Liver (tissue), 3 donors: ENCODE results near the gene CRISPLD2.

Experiments
- ATF3 ChIP-seq: IDR thresholded peaks from 2 replicates; pipeline ENCODE4 v1.6.1; 2016; ENCODE audit warnings: antibody characterized with exemption
- CTCF ChIP-seq: fragments of 150-350 bp; IDR thresholded peaks from 2 replicates; pipeline ENCODE4 v1.5.1; 2017; ENCODE audit warnings: improper control_type of control experiment, low read depth, low read length; ENCODE audit not compliant: missing input control
- GABPA ChIP-seq, 2 donors: IDR thresholded peaks in 1 of 2; conservative IDR thresholded peaks in 1 of 2; 2 replicates each; pipeline ENCODE4 v1.6.1; 2016; ENCODE audit warnings: antibody characterized with exemption in 2 of 2, mild to moderate bottlenecking in 1 of 2, moderate library complexity in 1 of 2
- HNF4A ChIP-seq, 2 donors: conservative IDR thresholded peaks; 2 replicates each; pipeline ENCODE4 v1.6.1; 2016; ENCODE audit warnings: antibody characterized with exemption in 2 of 2, mild to moderate bottlenecking in 2 of 2
- JUND ChIP-seq, 2 donors: IDR thresholded peaks; 2 replicates each; pipeline ENCODE4 v1.6.1; 2016; ENCODE audit warnings: antibody characterized with exemption in 2 of 2
- RAD21 ChIP-seq, 2 donors: IDR thresholded peaks; 2 replicates each; pipeline ENCODE4 v1.6.1; 2016; ENCODE audit warnings: antibody characterized with exemption in 2 of 2, mild to moderate bottlenecking in 2 of 2
- REST ChIP-seq: IDR thresholded peaks from 2 replicates; pipeline ENCODE4 v1.6.1; 2016; ENCODE audit warnings: antibody characterized with exemption, mild to moderate bottlenecking
- SP1 ChIP-seq: IDR thresholded peaks from 2 replicates; pipeline ENCODE4 v1.6.1; 2018; ENCODE audit warnings: antibody characterized with exemption, mild to moderate bottlenecking
- TAF1 ChIP-seq: conservative IDR thresholded peaks from 2 replicates; pipeline ENCODE4 v1.6.1; 2016; ENCODE audit warnings: antibody characterized with exemption, mild to moderate bottlenecking
- YY1 ChIP-seq: IDR thresholded peaks from 2 replicates; pipeline ENCODE4 v1.6.1; 2016; ENCODE audit warnings: antibody characterized with exemption, mild to moderate bottlenecking
- ZBTB33 ChIP-seq: IDR thresholded peaks from 2 replicates; pipeline ENCODE4 v1.6.1; 2016; ENCODE audit warnings: antibody characterized with exemption
- donor health status: healthy.
- donor health status: healthy.

- TF ChIP-seq CTCF (no peak), RAD21 (IDR thresholded peaks at IDR 0.05) (no peak), JUND (IDR thresholded peaks at IDR 0.05) (no peak), REST (no peak), YY1 (no peak), TAF1 (no peak), HNF4A (conservative IDR thresholded peaks at IDR 0.05) (no peak), GABPA (IDR thresholded peaks at IDR 0.05 in 1 of 2, conservative IDR thresholded peaks at IDR 0.05 in 1 of 2) (no peak), ATF3 (no peak), ZBTB33 (no peak), SP1 (no peak)
Measured at GRCh38 chr16:84811529-84811928, 8.3 kb upstream of the CRISPLD2 start.
